DMS 273 (cell line): ENCODE measurements around the gene DISC1.

Source experiments
- DNase-seq: peaks from one replicate; lab custom pipeline; 2025; ENCODE audit not compliant: unreplicated experiment; lab: John Stamatoyannopoulos, UW

Gene DISC1

GRCh38 chr1:232018231-232019025 lies 391.8 kb downstream of the DISC1 start:
- DNase-seq: no peak

GRCh38 chr1:232019026-232019340 lies 392.4 kb downstream of the DISC1 start:
- no peak for DNase-seq

GRCh38 chr1:232020352-232020751 lies 393.8 kb downstream of the DISC1 start:
- no peak for DNase-seq

- no peak for DNase-seq
Measured at GRCh38 chr1:232029315-232029714, 402.7 kb downstream of the DISC1 start.

- no peak for DNase-seq
Measured at GRCh38 chr1:232031156-232031555, 404.6 kb downstream of the DISC1 start.

DNA sequence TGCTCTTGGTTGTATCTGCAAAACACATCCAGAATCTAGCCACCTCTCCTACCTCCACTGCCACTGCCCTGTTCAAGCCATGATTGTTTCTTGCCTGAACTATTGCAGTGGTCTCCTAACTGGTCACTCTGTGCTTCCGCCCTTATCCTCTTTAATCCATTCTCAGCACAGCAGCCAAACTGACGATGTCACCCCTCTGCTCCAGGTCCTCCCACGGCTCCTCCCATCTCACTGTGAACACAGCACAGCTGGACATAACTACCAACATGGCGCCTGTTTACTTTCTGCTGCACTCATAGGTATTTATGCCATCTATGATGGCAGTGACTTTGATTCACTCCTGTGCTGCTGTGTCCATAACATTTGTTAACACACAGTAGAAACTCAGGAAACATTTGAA lies 406.7 kb downstream of the DISC1 start:
- peak; percentile 47 for DNase-seq

DNA sequence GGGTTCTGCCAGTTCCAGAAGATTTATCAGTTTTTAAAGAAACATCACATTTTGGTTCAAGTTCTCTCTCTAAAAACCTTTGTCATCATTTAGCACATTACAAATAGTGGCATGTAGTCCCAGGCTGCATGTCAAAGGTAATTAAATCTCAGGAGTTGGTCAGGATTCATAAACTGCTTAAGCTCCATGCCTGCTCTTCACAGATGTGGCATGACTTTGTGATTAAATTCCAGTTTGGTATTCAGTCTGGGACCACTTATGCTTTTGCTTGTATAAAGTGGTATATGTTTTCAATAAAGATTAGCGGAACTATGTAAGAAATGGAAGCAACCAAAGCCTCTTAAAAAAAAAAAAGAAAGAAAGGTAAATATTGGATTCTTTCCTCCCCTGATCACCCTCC lies 408.0 kb downstream of the DISC1 start:
- no peak for DNase-seq

- peak; percentile 95 for DNase-seq
Measured at GRCh38 chr1:232036181-232036933, 409.8 kb downstream of the DISC1 start.

- peak; percentile 69 for DNase-seq
Measured at GRCh38 chr1:232037774-232038388, 411.3 kb downstream of the DISC1 start.

DNA sequence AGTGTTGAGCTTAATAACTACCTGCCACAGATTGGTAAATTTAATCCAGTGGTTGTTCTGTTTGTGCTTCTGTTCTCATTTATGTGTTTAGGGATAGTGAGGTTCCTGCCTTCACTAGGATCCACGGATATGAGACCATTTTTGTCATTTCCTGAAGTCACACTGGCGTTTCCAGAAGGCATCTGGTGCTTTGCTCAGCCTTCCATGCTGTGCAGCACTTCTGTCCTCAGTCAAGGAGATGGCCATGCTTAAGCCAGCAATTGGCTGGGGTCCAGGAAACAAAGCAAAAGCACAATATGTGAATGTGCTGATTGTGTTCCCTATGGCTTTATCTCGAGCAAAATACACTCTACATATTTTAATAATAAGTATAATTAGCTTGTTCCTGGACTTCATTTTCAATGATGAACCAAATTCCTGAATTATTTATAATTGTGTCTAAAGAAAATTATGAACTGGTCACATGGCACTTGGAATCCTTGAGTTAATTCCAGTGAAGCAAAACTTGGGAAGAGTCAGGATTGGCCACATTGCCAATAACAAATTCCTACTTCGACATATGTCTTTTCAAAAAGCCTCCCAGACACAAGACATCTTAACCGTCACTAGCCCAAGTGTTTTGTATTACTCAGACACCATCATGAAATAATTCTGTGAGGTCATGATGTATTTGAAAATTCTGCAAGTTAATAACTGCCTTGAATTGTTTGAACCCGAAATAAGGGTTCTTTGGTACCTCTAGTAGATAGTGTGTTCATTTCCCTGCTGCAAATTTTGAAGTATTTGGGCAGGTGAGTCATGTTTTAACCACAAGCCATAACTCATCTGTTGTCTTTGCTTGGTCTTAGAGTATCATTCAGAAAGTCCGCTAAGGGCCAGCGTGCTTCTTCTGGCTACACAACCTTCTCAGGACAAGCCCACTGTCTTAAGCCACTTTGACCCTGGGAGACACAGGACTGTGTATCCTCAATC lies 412.4 kb downstream of the DISC1 start:
- DNase-seq: peak; percentile 83

GRCh38 chr1:232040260-232040659 lies 413.7 kb downstream of the DISC1 start:
- no peak for DNase-seq

DNA sequence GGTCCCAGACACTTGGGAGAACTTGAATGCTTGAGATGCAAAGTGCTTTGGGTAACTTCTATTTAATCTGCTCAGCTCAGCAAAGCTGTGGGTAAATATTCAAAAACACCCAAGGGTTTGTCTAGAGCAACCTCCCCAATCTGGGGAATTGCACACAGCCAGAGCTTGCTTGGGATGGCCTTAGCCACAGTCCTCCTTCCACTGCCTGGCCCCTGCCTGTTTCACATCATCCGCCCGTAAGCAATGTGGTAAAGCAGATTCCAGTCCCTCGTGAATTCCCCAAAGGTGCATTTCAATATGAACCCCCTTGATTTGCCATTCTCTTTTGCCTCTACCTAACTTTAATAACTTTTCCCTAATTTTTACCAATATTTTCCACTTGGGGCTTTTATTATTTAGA lies 418.1 kb downstream of the DISC1 start:
- no peak for DNase-seq

- no peak for DNase-seq
Measured at GRCh38 chr1:232045139-232045994, 418.8 kb downstream of the DISC1 start.

DNA sequence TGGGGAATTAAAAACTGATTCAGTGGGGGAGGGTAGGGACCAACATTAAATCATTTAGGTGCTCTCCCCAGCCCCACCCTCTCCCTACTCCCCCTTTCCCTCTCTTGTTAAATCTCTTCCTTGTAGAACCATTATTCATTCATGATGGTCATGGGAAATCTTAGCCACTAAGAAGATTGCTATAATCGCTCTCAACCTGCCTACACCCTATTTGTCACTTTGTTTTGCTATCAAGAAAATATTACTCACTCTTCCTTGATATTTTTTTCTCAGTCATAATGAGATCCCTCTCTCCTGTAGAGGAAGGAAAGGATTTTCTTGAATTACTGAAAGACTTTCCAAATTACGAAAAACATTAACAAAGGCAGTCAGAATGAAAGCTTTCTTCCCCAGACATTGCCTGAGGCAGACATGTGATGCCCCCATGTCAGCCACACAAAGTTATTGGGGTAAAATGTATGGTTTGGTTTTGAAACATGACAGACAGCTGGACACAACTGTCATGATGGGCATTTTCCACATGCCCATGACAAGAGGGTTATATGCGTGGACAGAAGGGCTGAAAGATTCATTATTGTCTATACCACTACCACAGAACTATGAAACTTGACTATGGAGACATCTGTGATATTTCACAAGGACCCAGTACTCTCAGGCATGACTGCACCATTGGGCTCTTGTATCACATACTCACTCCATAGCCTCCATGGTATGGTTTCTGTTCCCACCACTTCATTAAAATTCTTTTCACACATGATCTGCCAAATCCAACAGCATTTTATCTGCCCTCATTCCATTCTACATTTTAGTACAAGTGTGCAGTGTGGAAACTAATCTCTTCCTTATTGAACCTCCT lies 420.1 kb downstream of the DISC1 start:
- no peak for DNase-seq

DNA sequence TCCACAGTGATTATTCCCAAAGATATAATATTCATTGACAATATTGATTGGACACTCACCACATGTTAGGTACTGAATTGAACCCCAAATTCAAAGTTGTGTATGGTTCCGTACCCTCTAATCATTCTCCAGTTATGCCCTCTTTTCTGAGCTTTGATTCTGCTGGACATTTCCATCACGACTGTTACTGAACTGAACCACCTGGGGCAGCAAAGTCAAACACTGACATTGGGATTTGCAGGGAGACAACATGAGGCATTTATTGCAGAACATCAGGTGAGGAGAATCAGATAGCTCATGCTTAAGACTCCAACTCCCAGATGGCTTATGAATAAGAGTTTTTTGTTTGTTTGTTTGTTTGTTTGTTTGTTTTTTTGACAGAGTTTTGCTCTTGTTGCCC lies 420.9 kb downstream of the DISC1 start:
- DNase-seq: peak; percentile 45

DNA sequence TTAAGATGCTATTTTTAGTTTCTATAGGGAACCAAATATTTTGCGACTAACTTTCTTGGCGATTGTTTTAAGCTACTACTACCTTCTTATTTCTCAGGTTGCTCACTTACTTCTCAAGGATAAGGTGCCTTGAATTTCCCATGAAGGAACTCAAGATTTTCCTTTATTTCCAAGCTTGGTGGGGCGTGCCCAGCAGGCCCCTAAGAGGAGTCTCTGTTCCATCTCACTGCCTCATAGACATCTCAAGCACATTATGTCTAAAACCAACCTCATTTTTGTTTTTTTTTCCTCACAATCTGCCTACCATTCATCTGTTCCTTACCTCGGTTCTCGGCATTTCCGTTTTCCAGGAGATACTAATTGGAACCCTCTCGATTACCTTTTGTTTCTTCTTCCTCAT lies 421.9 kb downstream of the DISC1 start:
- DNase-seq: no peak

GRCh38 chr1:232049335-232049734 lies 422.7 kb downstream of the DISC1 start:
- no peak for DNase-seq

GRCh38 chr1:232057217-232057895 lies 430.8 kb downstream of the DISC1 start:
- DNase-seq: peak; percentile 90

DNA sequence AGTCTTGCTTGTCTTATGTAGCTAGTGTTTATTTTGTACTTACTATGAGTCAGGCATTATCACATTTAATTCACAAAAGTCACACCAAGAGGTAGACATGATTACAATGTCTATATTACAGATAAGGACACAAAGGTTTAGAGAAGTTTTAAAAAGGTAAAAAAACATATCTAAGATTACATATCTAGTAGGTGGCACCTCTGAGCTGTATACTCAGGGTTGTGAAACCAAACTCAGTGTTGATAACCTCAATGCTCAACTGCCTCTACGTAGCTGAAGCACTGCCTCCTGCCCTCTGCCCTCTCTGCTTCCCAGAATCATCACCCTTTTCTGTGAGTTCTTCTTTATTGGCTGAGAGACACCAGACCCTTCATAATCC lies 431.3 kb downstream of the DISC1 start:
- DNase-seq: no peak
